Measurements from ENCODE around the gene PDE6D.

The PDE6D gene

DNA sequence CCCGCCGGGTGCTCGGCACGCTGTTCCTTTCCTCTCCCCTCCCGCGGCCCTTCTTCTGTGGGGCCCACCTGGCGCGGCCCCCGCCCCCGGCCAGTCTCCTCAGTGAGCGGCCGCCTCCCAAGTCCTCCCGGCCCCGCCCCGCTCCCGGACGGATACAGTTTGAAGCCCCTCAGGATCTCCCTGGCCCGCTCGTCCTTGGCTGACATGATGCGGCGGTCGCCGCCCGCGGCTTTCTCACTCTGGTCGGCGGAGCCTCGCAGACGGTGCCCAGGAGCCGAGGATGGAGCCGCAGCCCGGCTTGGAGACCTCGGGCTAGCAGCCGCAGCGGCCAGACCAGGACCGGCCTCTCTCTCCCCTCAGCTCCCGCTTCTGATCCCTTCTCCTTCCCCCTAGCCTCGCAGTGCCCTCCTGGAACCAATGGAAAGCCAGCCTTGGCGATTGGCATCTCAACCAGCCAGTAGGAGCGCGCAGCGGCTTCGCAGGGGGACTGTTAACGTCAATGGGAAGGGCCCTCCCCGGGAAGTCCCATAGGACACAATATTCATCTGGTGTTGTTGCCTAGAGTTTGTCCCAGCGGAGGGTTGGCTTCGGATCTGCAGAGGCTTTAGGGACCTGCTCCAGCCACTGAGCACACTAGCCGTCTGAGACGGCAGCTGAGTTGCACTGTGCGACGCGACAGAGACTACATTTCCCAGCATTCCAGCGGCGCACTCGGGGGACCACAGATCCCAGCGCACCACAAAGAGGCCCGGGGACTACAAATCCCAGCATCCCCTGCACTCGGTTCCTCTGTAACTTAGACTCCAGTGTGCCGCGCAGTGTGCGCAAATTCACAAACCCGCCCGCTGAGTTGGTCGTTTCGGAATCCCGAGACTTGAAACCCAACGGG, at the start of gene PDE6D:
PDE6D (minus strand) TSS at position 374 of the 889 bp plus-strand sequence; CDS start at position 206, 168 bp downstream.
- H3K4me3 ChIP-seq (ENCODE audit: low read depth in 1 of 5, low read length in 5 of 5): peak within 1 kb of the TSS; percentile 88 to 97 (median 96)
- no peaks in the 10 kb centered on the region for H3K9me3 ChIP-seq (ENCODE audit: control insufficient read depth in 5 of 5, low read length in 5 of 5)
- H3K9ac ChIP-seq (ENCODE audit: low read length in 5 of 5): peak within 1 kb of the TSS; percentile 48 to 93 (median 81)
- H3K4me1 ChIP-seq (ENCODE audit: control insufficient read depth in 5 of 5, insufficient read depth in 5 of 5, low read length in 5 of 5): peaks cover 4 to 46% (median 44%) of the 10 kb centered on the region in 5 donors
- no peaks in the 10 kb centered on the region for H3K27me3 ChIP-seq (ENCODE audit: control insufficient read depth in 5 of 5, insufficient read depth in 4 of 5, low read length in 5 of 5)
- H3K27ac ChIP-seq (ENCODE audit: low read depth, low read length): peak within 1 kb of the TSS; percentile 75
- no peaks in the 10 kb centered on the region for H3K36me3 ChIP-seq (ENCODE audit: control insufficient read depth in 5 of 5, insufficient read depth in 5 of 5, low read length in 5 of 5)

DNA sequence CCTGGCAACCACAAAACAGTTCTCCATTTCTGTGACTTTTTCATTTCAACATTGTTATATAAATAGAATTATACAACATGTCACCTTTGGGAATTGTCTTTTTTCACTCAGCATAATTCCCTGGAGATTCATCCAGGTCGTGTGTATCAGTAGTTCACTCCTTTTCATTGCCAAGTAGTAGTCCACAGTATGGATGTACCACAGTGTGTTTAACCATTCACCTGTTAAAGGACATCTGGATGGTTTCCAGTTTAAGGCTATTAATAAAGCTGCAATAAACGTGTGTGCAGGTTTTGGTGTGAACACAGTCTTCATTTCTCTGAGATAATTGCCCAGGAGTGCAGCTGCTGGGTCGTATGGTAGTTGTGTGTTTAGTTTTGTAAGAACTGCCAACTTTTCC, 40.8 kb upstream of the PDE6D start:
- Histone ChIP-seq H3K9ac (ENCODE audit: low read length in 5 of 5) (no peak overlapping the region), H3K36me3 (ENCODE audit: control insufficient read depth in 5 of 5, insufficient read depth in 5 of 5, low read length in 5 of 5) (no peaks in the 10 kb centered on the region), H3K27me3 (ENCODE audit: control insufficient read depth in 5 of 5, insufficient read depth in 4 of 5, low read length in 5 of 5) (no peaks in the 10 kb centered on the region), H3K9me3 (ENCODE audit: control insufficient read depth in 5 of 5, low read length in 5 of 5) (peaks cover 0 to 4% (median 0%) of the 10 kb centered on the region in 5 donors), H3K27ac (ENCODE audit: low read depth, low read length) (no peak overlapping the region), H3K4me3 (ENCODE audit: low read depth in 1 of 5, low read length in 5 of 5) (no peak overlapping the region), H3K4me1 (ENCODE audit: control insufficient read depth in 5 of 5, insufficient read depth in 5 of 5, low read length in 5 of 5) (no peaks in the 10 kb centered on the region)

DNA sequence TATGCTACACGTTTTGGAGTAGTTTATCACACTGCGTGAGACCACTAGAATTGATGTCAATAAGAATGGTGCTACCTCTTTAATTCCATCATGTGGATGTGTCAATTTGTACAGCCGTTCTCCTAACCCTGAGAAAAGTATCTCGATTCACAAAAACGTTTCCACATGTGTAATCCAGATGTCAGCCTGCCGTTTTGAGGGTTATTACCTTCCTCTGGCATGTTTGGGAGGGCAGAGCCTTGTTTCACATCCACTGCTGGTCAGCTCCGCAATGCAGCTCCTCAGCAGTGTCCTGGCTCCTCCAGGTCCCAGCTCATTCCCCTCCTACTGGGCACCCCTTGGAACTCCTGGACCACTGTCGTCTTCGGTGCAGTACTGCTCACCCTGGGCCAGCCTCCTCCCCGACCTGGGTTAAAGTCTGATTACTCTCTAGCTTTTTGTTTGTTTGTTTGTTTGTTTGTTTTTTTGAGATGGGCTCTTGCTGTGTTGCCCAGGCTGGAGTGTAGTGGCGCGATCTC, 39.8 kb upstream of the PDE6D start:
- Histone ChIP-seq H3K4me1 (ENCODE audit: control insufficient read depth in 5 of 5, insufficient read depth in 5 of 5, low read length in 5 of 5) (no peaks in the 10 kb centered on the region), H3K36me3 (ENCODE audit: control insufficient read depth in 5 of 5, insufficient read depth in 5 of 5, low read length in 5 of 5) (no peaks in the 10 kb centered on the region), H3K27me3 (ENCODE audit: control insufficient read depth in 5 of 5, insufficient read depth in 4 of 5, low read length in 5 of 5) (no peaks in the 10 kb centered on the region), H3K9me3 (ENCODE audit: control insufficient read depth in 5 of 5, low read length in 5 of 5) (peaks cover 0 to 4% (median 0%) of the 10 kb centered on the region in 5 donors), H3K27ac (ENCODE audit: low read depth, low read length) (no peak overlapping the region), H3K9ac (ENCODE audit: low read length in 5 of 5) (no peak overlapping the region), H3K4me3 (ENCODE audit: low read depth in 1 of 5, low read length in 5 of 5) (no peak overlapping the region)

DNA sequence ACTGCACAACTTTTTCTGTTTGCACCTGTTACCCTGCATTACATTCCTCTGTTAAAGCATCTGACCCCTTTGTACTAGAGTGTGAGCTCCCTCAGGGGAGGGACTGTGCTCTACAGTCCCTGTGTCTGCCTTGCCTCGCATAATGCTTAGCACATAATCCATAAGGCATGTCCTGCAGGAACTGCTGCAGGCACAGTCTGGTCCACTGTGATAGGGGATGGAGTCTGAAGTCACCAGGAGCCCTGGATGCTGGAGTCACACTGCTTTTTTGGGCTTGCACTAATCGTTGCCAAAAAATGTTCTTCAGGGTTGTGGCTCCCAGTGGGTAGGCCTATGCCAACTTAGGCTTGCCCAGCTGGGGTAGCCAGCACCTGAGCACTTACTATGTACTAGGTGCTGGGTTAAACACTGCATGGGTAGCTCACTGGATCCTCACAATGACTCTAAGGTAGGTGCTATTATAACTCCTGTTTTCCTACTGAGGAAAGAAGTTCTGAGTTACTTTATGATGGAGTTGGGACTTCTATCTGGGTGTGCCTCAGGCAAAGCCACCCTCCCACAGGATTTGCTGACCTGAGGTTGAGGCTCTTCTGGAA, 38.5 kb upstream of the PDE6D start:
- Histone ChIP-seq H3K4me1 (ENCODE audit: control insufficient read depth in 5 of 5, insufficient read depth in 5 of 5, low read length in 5 of 5) (no peaks in the 10 kb centered on the region), H3K27ac (ENCODE audit: low read depth, low read length) (no peak overlapping the region)

DNA sequence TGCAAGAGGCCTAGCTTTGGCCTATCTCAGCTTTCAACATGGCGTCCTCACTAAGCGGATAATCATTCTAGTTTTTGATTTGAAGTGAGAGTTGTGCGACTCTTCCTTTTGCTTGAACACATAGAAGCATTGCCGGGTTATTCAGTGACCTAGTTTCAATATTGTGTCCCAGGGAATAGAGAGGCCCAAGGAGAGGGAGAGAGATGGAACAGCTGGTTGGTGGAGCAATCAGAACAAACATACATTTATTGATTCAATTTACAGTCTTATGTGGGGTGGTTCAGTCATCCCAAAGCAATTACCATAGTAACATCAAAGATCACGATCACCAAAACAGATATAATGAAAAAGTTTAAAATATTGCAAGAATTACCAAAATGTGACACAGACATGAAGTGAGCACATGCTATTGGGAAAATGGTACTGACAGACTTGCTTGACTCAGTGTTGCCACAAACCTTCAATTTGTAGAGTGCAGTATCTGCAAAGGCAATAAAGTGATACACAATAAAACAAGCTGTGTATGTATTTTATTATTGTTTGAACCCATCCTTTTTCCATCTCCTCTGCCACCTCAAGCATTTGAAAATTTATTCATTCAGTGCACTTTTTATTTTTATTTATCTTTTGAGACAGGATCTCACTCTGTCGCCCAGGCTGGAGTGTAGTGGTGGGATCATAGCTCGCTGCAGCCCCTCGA, 35.4 kb upstream of the PDE6D start:
- no peaks in the 10 kb centered on the region for H3K27me3 ChIP-seq (ENCODE audit: control insufficient read depth in 5 of 5, insufficient read depth in 4 of 5, low read length in 5 of 5)
- no peaks in the 10 kb centered on the region for H3K9me3 ChIP-seq (ENCODE audit: control insufficient read depth in 5 of 5, low read length in 5 of 5)
- H3K36me3 ChIP-seq (ENCODE audit: control insufficient read depth in 5 of 5, insufficient read depth in 5 of 5, low read length in 5 of 5): peaks cover 0 to 14% (median 10%) of the 10 kb centered on the region in 5 donors
- H3K9ac ChIP-seq (ENCODE audit: low read length in 5 of 5): no peak overlapping the region
- H3K4me1 ChIP-seq (ENCODE audit: control insufficient read depth in 5 of 5, insufficient read depth in 5 of 5, low read length in 5 of 5): no peaks in the 10 kb centered on the region
- no peak overlapping the region for H3K4me3 ChIP-seq (ENCODE audit: low read depth in 1 of 5, low read length in 5 of 5)
- H3K27ac ChIP-seq (ENCODE audit: low read depth, low read length): no peak overlapping the region

More for the DNA sequence above, 38.5 kb upstream of the PDE6D start:
- Histone ChIP-seq H3K36me3 (ENCODE audit: control insufficient read depth in 5 of 5, insufficient read depth in 5 of 5, low read length in 5 of 5) (no peaks in the 10 kb centered on the region), H3K27me3 (ENCODE audit: control insufficient read depth in 5 of 5, insufficient read depth in 4 of 5, low read length in 5 of 5) (no peaks in the 10 kb centered on the region), H3K9ac (ENCODE audit: low read length in 5 of 5) (no peak overlapping the region), H3K4me3 (ENCODE audit: low read depth in 1 of 5, low read length in 5 of 5) (no peak overlapping the region), H3K9me3 (ENCODE audit: control insufficient read depth in 5 of 5, low read length in 5 of 5) (peaks cover 0 to 4% (median 0%) of the 10 kb centered on the region in 5 donors)

DNA sequence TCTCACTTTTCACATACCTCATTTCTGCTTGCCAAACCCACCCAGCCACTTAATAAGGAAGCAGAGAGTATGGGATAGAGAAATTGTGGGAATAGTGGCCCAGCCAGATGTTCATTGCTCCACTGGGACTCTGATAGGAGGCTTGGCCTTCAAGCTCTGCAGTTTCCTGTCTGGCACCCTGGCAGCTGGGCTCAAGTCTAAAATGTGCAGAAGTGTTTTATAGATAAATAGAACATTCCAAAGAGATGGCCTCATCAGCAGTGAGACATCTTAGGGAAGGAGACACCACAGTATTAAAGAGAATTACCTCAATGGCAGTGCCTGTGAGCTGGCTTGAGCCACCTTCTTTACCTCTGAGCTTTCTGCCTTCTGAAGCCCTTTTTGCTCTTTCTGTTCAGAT, 29.8 kb upstream of the PDE6D start:
- Histone ChIP-seq H3K4me3 (ENCODE audit: low read depth in 1 of 5, low read length in 5 of 5) (no peak overlapping the region), H3K9ac (ENCODE audit: low read length in 5 of 5) (no peak overlapping the region), H3K9me3 (ENCODE audit: control insufficient read depth in 5 of 5, low read length in 5 of 5) (no peaks in the 10 kb centered on the region), H3K4me1 (ENCODE audit: control insufficient read depth in 5 of 5, insufficient read depth in 5 of 5, low read length in 5 of 5) (no peaks in the 10 kb centered on the region), H3K27ac (ENCODE audit: low read depth, low read length) (no peak overlapping the region), H3K36me3 (ENCODE audit: control insufficient read depth in 5 of 5, insufficient read depth in 5 of 5, low read length in 5 of 5) (peaks cover 17 to 65% (median 56%) of the 10 kb centered on the region in 5 donors), H3K27me3 (ENCODE audit: control insufficient read depth in 5 of 5, insufficient read depth in 4 of 5, low read length in 5 of 5) (no peaks in the 10 kb centered on the region)

DNA sequence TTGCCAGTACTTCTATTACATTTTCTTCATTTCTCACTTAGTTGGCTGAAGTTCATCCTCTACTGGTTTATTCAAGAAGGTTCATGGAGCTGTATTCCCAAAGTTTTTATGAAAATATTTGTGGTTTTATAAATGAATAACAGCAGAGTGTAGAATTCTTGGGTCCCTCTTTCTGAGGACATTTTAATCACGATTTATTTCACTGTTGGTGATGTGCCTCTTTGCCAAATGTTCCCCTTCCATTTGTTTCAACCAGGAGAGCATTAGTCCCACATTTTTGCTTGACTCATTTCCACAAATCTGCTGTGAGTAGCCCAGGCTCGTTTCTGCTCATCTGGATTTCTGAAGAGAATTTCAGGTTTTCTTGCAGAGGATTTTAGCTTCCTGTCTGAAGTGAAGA, 25.9 kb upstream of the PDE6D start:
- peaks cover 25 to 81% (median 67%) of the 10 kb centered on the region in 5 donors for H3K36me3 ChIP-seq (ENCODE audit: control insufficient read depth in 5 of 5, insufficient read depth in 5 of 5, low read length in 5 of 5)
- H3K4me3 ChIP-seq (ENCODE audit: low read depth in 1 of 5, low read length in 5 of 5): no peak overlapping the region
- H3K9ac ChIP-seq (ENCODE audit: low read length in 5 of 5): no peak overlapping the region
- H3K4me1 ChIP-seq (ENCODE audit: control insufficient read depth in 5 of 5, insufficient read depth in 5 of 5, low read length in 5 of 5): no peaks in the 10 kb centered on the region
- H3K27ac ChIP-seq (ENCODE audit: low read depth, low read length): no peak overlapping the region
- no peaks in the 10 kb centered on the region for H3K9me3 ChIP-seq (ENCODE audit: control insufficient read depth in 5 of 5, low read length in 5 of 5)
- H3K27me3 ChIP-seq (ENCODE audit: control insufficient read depth in 5 of 5, insufficient read depth in 4 of 5, low read length in 5 of 5): no peaks in the 10 kb centered on the region

DNA sequence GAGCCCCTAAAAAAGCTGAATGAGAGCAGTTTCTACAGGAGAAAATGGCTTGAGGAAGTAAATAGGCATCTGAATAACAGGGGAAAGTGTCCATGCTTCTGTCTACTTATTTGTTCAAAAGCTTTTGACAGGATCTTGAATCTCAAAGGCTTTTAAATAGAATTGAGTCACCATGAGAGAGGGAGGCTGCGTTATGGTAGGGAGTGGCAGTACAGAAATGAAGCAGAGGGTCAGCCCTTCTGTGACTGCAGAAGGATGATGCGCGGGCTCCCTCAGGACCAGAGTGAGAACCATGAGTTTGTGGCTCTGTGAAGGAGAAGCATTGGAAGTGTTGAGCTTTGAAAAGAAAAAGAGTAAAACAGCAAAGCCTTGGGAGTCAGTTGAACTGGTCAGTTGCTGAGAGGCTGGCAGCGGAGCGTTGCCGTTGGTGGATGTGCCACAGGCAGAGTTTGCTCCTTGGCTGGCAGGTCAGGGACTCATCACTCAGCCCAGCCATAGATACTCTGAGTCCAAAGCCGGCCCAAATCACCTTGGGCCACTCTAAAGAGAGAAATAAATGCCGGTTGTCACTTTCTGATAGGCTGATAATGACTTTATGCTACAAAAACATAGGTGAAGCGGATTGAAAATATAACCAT, 22.5 kb upstream of the PDE6D start:
- Histone ChIP-seq H3K4me1 (ENCODE audit: control insufficient read depth in 5 of 5, insufficient read depth in 5 of 5, low read length in 5 of 5) (peaks cover 0 to 3% (median 0%) of the 10 kb centered on the region in 5 donors), H3K4me3 (ENCODE audit: low read depth in 1 of 5, low read length in 5 of 5) (no peak overlapping the region), H3K27me3 (ENCODE audit: control insufficient read depth in 5 of 5, insufficient read depth in 4 of 5, low read length in 5 of 5) (no peaks in the 10 kb centered on the region), H3K9me3 (ENCODE audit: control insufficient read depth in 5 of 5, low read length in 5 of 5) (no peaks in the 10 kb centered on the region), H3K36me3 (ENCODE audit: control insufficient read depth in 5 of 5, insufficient read depth in 5 of 5, low read length in 5 of 5) (peaks cover 26 to 79% (median 62%) of the 10 kb centered on the region in 5 donors), H3K9ac (ENCODE audit: low read length in 5 of 5) (no peak overlapping the region), H3K27ac (ENCODE audit: low read depth, low read length) (no peak overlapping the region)

DNA sequence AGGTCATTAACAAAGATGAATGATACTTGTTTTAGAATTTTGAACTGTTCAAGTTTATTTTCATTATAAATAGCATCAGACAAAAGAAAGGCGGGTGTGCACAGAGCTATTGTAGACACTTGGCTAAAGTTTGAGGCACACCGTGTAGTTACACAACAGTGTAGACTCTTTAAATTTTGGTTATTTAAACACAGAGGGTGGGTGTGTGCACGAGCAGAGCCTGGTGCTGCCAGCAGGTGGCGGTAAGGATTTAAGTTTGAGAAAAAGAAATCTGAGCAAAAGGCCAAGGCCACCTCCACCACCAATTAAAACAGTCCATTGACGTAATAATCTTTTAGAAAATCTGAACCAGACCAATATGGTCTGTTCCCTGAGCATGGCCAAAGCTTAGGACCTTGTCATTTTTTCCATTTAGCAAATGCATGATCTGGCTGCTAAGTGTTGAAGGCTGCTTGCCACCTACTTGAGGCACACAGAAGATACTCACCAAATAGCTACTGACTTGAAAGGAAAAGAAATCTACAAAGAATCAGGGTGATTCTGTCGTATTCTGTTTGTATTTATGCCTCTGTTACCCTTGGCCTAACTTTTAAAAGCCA, 19.5 kb upstream of the PDE6D start:
- no peak overlapping the region for H3K9ac ChIP-seq (ENCODE audit: low read length in 5 of 5)

More for the DNA sequence above, 19.5 kb upstream of the PDE6D start:
- H3K27me3 ChIP-seq (ENCODE audit: control insufficient read depth in 5 of 5, insufficient read depth in 4 of 5, low read length in 5 of 5): no peaks in the 10 kb centered on the region
- H3K36me3 ChIP-seq (ENCODE audit: control insufficient read depth in 5 of 5, insufficient read depth in 5 of 5, low read length in 5 of 5): peaks cover 22 to 72% (median 60%) of the 10 kb centered on the region in 5 donors
- H3K4me3 ChIP-seq (ENCODE audit: low read depth in 1 of 5, low read length in 5 of 5): no peak overlapping the region
- no peak overlapping the region for H3K27ac ChIP-seq (ENCODE audit: low read depth, low read length)
- peaks cover 0 to 9% (median 0%) of the 10 kb centered on the region in 5 donors for H3K4me1 ChIP-seq (ENCODE audit: control insufficient read depth in 5 of 5, insufficient read depth in 5 of 5, low read length in 5 of 5)
- no peaks in the 10 kb centered on the region for H3K9me3 ChIP-seq (ENCODE audit: control insufficient read depth in 5 of 5, low read length in 5 of 5)
